ENCODE data around the gene EME1.

Gene EME1

DNA sequence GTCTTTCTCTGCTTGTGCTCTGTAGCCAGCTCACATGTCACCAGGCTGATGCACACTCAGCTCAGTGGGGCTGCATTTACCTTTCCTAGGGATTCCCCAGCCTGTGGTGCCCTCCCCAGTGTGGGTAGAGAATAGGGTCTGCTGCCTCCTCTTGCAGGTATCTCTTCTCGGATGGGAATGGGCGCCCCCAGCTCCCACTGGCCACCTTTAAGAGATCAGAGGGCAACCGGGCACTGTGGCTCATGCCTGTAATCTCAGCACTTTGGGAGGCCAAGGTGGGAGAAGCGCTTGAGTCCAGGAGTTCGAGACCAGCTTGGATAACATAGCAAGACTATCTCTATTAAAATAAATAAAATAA, 23.8 kb upstream of the EME1 start:
- peaks cover 24% of the 10 kb centered on the region for H3K4me1 ChIP-seq (ENCODE audit: insufficient read depth, low read length)
- TF ChIP-seq EZH2 (IDR thresholded peaks at IDR 0.05; ENCODE audit: borderline replicate concordance, low read depth, low read length, severe bottlenecking), result no peak
- TF ChIP-seq, protein P1, sequence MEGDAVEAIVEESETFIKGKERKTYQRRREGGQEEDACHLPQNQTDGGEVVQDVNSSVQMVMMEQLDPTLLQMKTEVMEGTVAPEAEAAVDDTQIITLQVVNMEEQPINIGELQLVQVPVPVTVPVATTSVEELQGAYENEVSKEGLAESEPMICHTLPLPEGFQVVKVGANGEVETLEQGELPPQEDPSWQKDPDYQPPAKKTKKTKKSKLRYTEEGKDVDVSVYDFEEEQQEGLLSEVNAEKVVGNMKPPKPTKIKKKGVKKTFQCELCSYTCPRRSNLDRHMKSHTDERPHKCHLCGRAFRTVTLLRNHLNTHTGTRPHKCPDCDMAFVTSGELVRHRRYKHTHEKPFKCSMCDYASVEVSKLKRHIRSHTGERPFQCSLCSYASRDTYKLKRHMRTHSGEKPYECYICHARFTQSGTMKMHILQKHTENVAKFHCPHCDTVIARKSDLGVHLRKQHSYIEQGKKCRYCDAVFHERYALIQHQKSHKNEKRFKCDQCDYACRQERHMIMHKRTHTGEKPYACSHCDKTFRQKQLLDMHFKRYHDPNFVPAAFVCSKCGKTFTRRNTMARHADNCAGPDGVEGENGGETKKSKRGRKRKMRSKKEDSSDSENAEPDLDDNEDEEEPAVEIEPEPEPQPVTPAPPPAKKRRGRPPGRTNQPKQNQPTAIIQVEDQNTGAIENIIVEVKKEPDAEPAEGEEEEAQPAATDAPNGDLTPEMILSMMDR (IDR thresholded peaks at IDR 0.05; ENCODE audit: borderline replicate concordance, extremely low read depth, low read length, poor library complexity, severe bottlenecking), result no peak
- H3K4me3 ChIP-seq (ENCODE audit: low read depth in 1 of 2, low read length in 2 of 2), result no peak overlapping the region

DNA sequence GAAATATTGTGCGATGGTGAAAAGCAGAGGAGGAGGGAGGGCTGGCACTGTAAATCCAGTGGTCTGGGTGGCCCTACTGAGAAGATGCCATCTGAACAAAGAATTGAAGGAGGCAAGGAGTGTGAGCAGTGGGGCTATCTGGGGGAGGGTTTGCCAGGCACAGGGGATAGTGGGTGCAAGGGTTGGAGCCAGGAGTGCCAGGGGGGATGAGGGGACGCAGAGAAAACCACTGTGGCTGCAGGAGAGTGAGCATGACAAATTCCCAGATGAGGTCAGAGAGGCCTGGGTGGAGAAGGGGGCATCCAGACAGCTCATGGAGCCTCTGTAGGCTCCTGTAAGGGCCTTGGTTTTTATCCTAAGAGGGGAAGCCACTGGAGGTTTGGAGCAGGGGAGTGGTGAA, 22.3 kb upstream of the EME1 start:
- Histone ChIP-seq H3K36me3 (ENCODE audit: insufficient read depth, low read length) (peaks cover 39% of the 10 kb centered on the region), H3K4me3 (ENCODE audit: low read depth in 1 of 2, low read length in 2 of 2) (no peak overlapping the region), H4K20me1 (ENCODE audit: insufficient read depth, low read length) (peaks cover 40% of the 10 kb centered on the region; the same call in 1 of the 2 replicates), H3K9ac (ENCODE audit: low read depth, low read length) (no peak overlapping the region), H3K4me1 (ENCODE audit: insufficient read depth, low read length) (peaks cover 12% of the 10 kb centered on the region), H3K4me2 (ENCODE audit: insufficient read depth, low read length) (no peak overlapping the region), H3K9me3 (ENCODE audit: insufficient read depth, low read length, severe bottlenecking) (no peaks in the 10 kb centered on the region), H3K79me2 (ENCODE audit: insufficient read depth, low read length) (peaks cover 56% of the 10 kb centered on the region), H3K27ac (ENCODE audit: low read length) (no peak overlapping the region), H2AFZ (ENCODE audit: low read depth, low read length) (no peak overlapping the region), H3K27me3 (ENCODE audit: insufficient read depth, low read length, poor library complexity) (no peaks in the 10 kb centered on the region)
- TF ChIP-seq EZH2 (IDR thresholded peaks at IDR 0.05; ENCODE audit: borderline replicate concordance, low read depth, low read length, severe bottlenecking), result no peak
- TF ChIP-seq, protein P1 (IDR thresholded peaks at IDR 0.05; ENCODE audit: borderline replicate concordance, extremely low read depth, low read length, poor library complexity, severe bottlenecking), result no peak
- DNase-seq (no peak), ATAC-seq (ENCODE audit: insufficient read depth, low read depth) (no peak)

More for the DNA sequence above, 23.8 kb upstream of the EME1 start:
- Histone ChIP-seq H3K9ac (ENCODE audit: low read depth, low read length) (no peak overlapping the region), H3K4me2 (ENCODE audit: insufficient read depth, low read length) (no peak overlapping the region), H3K27me3 (ENCODE audit: insufficient read depth, low read length, poor library complexity) (no peaks in the 10 kb centered on the region), H3K9me3 (ENCODE audit: insufficient read depth, low read length, severe bottlenecking) (no peaks in the 10 kb centered on the region), H4K20me1 (ENCODE audit: insufficient read depth, low read length) (peaks cover 37% of the 10 kb centered on the region; the same call in 1 of the 2 replicates), H2AFZ (ENCODE audit: low read depth, low read length) (no peak overlapping the region), H3K27ac (ENCODE audit: low read length) (no peak overlapping the region), H3K79me2 (ENCODE audit: insufficient read depth, low read length) (peaks cover 56% of the 10 kb centered on the region), H3K36me3 (ENCODE audit: insufficient read depth, low read length) (peaks cover 24% of the 10 kb centered on the region)
- DNase-seq (no peak), ATAC-seq (ENCODE audit: insufficient read depth, low read depth) (no peak)

DNA sequence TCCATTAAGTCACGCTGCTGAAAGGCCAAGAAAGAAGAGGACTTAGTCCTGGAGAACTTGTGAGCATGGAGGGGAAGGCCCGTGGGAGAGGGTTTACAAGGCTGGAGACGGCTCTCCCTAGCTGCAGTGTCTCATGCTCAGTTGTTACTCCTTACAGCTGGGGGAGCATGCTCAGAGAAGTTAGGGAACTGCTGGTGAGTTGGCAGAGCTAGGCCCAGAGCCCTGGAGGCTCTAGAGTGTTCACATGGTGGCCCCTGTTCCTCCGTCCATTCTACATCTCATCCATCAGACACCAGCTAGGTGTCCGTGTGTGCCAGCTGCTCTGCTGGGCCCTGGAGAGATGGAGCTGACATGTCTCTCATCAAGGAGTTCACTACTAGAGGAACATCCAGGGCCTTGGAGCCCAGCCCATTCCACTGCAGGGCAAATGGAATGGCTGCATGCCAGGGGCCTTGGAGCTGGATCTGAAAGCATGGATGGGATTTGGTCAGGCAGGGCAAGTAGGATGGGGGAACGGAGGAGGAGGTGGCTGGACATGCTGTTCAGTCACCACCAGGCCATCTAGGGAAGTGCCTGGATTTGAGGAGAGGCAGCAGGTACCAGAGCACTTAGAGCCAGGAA, 20.8 kb upstream of the EME1 start:
- Histone ChIP-seq H3K27me3 (ENCODE audit: insufficient read depth, low read length, poor library complexity) (no peaks in the 10 kb centered on the region), H3K79me2 (ENCODE audit: insufficient read depth, low read length) (peaks cover 46% of the 10 kb centered on the region), H3K9me3 (ENCODE audit: insufficient read depth, low read length, severe bottlenecking) (no peaks in the 10 kb centered on the region), H3K4me1 (ENCODE audit: insufficient read depth, low read length) (peaks cover 6% of the 10 kb centered on the region), H3K9ac (ENCODE audit: low read depth, low read length) (no peak overlapping the region), H2AFZ (ENCODE audit: low read depth, low read length) (no peak overlapping the region), H3K27ac (ENCODE audit: low read length) (no peak overlapping the region), H3K36me3 (ENCODE audit: insufficient read depth, low read length) (peaks cover 53% of the 10 kb centered on the region), H3K4me3 (ENCODE audit: low read depth in 1 of 2, low read length in 2 of 2) (no peak overlapping the region), H4K20me1 (ENCODE audit: insufficient read depth, low read length) (peaks cover 46% of the 10 kb centered on the region; the same call in 1 of the 2 replicates), H3K4me2 (ENCODE audit: insufficient read depth, low read length) (no peak overlapping the region)
- no peak for TF ChIP-seq EZH2 (IDR thresholded peaks at IDR 0.05; ENCODE audit: borderline replicate concordance, low read depth, low read length, severe bottlenecking)
- TF ChIP-seq, protein P1 (IDR thresholded peaks at IDR 0.05; ENCODE audit: borderline replicate concordance, extremely low read depth, low read length, poor library complexity, severe bottlenecking), result no peak
- ATAC-seq (ENCODE audit: insufficient read depth, low read depth), result no peak
- no peak for DNase-seq

Data from DND-41 (cell line).